ENCODE measurements around the gene PAF1.

DNA sequence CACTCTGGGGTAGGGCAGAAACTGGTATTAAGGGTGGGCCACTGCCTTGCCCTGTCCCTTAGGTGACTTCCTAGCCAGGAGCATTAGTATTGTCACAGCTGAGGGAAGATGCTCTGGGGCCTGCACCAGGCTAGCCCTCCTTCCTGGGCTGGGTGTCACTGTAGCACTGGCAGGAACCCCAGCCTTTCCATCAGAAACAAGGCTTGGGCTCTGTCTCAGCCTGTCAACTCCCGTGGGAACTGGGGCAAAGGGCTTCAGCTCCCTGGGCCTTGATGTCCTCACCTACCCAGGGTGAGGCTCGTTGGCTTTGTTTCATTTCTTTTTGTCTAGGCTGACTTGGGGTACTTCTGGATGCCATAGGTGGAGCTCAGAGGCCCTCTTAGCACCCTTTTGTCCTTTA is 18.0 kb downstream of the PAF1 start:
- no peak for TF ChIP-seq POLR2A (IDR thresholded peaks at IDR 0.05)
- TF ChIP-seq, protein P1, sequence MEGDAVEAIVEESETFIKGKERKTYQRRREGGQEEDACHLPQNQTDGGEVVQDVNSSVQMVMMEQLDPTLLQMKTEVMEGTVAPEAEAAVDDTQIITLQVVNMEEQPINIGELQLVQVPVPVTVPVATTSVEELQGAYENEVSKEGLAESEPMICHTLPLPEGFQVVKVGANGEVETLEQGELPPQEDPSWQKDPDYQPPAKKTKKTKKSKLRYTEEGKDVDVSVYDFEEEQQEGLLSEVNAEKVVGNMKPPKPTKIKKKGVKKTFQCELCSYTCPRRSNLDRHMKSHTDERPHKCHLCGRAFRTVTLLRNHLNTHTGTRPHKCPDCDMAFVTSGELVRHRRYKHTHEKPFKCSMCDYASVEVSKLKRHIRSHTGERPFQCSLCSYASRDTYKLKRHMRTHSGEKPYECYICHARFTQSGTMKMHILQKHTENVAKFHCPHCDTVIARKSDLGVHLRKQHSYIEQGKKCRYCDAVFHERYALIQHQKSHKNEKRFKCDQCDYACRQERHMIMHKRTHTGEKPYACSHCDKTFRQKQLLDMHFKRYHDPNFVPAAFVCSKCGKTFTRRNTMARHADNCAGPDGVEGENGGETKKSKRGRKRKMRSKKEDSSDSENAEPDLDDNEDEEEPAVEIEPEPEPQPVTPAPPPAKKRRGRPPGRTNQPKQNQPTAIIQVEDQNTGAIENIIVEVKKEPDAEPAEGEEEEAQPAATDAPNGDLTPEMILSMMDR (IDR thresholded peaks at IDR 0.05): no peak

All from adrenal gland (tissue), 5 donors.